Measurements from ENCODE around the gene GLI2.
A peak's percentile ranks its signal among the peaks of the same experiment; 100 is the strongest.

The GLI2 gene

DNA sequence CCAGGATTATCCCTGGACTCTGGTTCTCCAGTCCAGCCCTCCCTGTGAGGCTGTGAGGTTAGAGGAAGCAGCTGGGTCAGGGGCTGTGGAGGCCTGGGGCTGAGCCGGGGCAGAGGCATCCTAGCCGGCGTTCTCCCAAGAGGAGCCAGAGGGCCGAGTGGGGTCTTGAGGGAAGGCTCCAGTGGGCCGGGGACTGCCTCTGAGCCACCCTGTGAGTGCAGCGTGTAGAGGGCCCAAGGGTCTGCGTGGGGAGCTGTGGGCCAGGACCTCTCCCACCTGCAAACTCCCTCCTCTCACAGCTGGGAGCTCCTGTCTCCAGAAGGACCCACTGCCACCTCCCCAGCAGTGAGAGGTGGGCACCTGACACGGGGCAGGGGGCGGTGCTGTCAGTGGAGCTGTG is 41.0 kb downstream of the GLI2 start:
- H3K4me3 ChIP-seq (ENCODE audit: low read depth, low read length) = no peak overlapping the region
- H3K36me3 ChIP-seq (ENCODE audit: control insufficient read depth in 2 of 2, insufficient read depth in 1 of 2, low read length in 2 of 2) = no peaks in the 10 kb centered on the region
- H3K27ac ChIP-seq (ENCODE audit: extremely low read depth, low read depth, low read length) = no peak overlapping the region
- H3K4me1 ChIP-seq (ENCODE audit: control insufficient read depth, insufficient read depth, low read length) = peaks cover 8% of the 10 kb centered on the region
- ChIA-PET POLR2A (no interaction called here), CTCF (no interaction called here)
- TF ChIP-seq ZNF155 (tag by site-specific recombination; IDR thresholded peaks at IDR 0.05) = no peak
- TF ChIP-seq ZNF335 (tag by site-specific recombination; conservative IDR thresholded peaks at IDR 0.05) = no peak
- no peak for TF ChIP-seq ZBTB1 (tag by site-specific recombination; IDR thresholded peaks at IDR 0.05)
- no peak for TF ChIP-seq ZNF501 (tag by site-specific recombination; IDR thresholded peaks at IDR 0.05)
- no peaks in the 10 kb centered on the region for H3K9me3 ChIP-seq (ENCODE audit: control insufficient read depth, insufficient read depth, low read depth, low read length)

DNA sequence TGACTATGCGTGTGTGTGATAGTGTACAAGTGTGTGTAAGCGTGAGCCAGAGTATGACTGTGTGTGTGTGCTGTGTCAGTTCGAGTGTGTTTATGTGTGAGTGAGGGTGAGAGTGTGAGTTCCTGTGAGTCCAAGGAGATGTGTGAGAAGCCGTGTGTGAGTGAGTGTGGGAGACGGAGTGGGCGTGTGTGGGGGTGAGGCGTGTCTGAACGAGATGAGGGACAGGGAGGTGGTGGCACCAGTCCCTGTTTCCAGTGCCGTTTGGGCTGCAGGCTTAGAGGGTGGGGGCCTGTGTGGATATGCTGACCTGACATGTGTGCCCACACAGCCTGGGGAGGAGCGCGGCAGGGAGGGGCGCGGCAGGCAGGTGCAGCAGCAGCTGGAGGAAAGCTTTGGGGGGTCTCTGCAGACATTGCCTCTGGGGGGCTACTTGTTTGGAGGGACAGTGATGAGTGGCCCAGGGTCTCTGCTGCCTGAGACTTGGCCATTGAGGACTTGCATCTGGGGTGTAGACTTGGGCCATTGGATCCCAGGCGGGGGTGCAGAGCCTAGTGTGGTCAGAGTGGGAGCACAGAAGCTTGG is 41.6 kb downstream of the GLI2 start:
- no peak overlapping the region for H3K27ac ChIP-seq (ENCODE audit: extremely low read depth, low read depth, low read length)
- ChIA-PET CTCF (no interaction called here), POLR2A (no interaction called here)
- TF ChIP-seq EGR2 (tag by site-specific recombination; IDR thresholded peaks at IDR 0.05; ENCODE audit: low read depth) = peak; percentile 97
- TF ChIP-seq ZNF561 (tag by site-specific recombination; IDR thresholded peaks at IDR 0.05; ENCODE audit: borderline replicate concordance) = no peak
- TF ChIP-seq ZNF138 (tag by site-specific recombination; IDR thresholded peaks at IDR 0.05; ENCODE audit: borderline replicate concordance) = no peak
- TF ChIP-seq ZNF629 (tag by site-specific recombination; IDR thresholded peaks at IDR 0.05) = no peak
- TF ChIP-seq ZFHX2 (tag by site-specific recombination; conservative IDR thresholded peaks at IDR 0.05) = peak; percentile 98
- no peak for TF ChIP-seq ZNF610 (tag by site-specific recombination; IDR thresholded peaks at IDR 0.05; ENCODE audit: borderline replicate concordance)
- TF ChIP-seq KLF9 (tag by site-specific recombination; IDR thresholded peaks at IDR 0.05; ENCODE audit: low read depth) = peak; percentile 65
- peaks cover 5% of the 10 kb centered on the region for H3K4me1 ChIP-seq (ENCODE audit: control insufficient read depth, insufficient read depth, low read length)
- no peak overlapping the region for H3K4me3 ChIP-seq (ENCODE audit: low read depth, low read length)
- no peaks in the 10 kb centered on the region for H3K9me3 ChIP-seq (ENCODE audit: control insufficient read depth, insufficient read depth, low read depth, low read length)
- no peaks in the 10 kb centered on the region for H3K36me3 ChIP-seq (ENCODE audit: control insufficient read depth in 2 of 2, insufficient read depth in 1 of 2, low read length in 2 of 2)

DNA sequence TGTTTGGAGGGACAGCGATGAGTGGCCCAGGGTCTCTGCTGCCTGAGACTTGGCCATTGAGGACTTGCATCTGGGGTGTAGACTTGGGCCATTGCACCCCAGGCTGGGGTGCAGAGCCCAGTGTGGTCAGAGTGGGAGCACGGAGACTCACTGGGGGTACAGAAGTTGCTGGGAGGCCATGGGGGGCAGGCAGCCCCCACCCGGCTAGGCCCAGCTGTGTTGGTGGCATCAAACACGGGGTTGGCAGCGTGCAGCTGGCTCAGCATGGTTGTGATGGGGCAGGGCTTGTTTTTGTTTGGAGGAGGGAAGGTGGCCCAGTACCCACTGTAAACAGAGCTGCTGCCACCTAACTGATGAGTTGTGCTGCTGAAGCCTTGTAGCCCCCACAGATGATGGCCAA is 42.1 kb downstream of the GLI2 start:
- TF ChIP-seq, protein P1, sequence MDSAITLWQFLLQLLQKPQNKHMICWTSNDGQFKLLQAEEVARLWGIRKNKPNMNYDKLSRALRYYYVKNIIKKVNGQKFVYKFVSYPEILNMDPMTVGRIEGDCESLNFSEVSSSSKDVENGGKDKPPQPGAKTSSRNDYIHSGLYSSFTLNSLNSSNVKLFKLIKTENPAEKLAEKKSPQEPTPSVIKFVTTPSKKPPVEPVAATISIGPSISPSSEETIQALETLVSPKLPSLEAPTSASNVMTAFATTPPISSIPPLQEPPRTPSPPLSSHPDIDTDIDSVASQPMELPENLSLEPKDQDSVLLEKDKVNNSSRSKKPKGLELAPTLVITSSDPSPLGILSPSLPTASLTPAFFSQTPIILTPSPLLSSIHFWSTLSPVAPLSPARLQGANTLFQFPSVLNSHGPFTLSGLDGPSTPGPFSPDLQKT (IDR thresholded peaks at IDR 0.05; ENCODE audit: borderline replicate concordance, low read depth, low read length) = no peak
- TF ChIP-seq ZNF169 (tag by site-specific recombination; IDR thresholded peaks at IDR 0.05) (no peak), ZNF544 (tag by site-specific recombination; IDR thresholded peaks at IDR 0.05) (no peak), TCF7L2 (IDR thresholded peaks at IDR 0.05; ENCODE audit: borderline replicate concordance, low read depth, low read length) (no peak), ZNF341 (tag by site-specific recombination; IDR thresholded peaks at IDR 0.05; ENCODE audit: low read depth) (no peak)
- TF ChIP-seq, protein P2, sequence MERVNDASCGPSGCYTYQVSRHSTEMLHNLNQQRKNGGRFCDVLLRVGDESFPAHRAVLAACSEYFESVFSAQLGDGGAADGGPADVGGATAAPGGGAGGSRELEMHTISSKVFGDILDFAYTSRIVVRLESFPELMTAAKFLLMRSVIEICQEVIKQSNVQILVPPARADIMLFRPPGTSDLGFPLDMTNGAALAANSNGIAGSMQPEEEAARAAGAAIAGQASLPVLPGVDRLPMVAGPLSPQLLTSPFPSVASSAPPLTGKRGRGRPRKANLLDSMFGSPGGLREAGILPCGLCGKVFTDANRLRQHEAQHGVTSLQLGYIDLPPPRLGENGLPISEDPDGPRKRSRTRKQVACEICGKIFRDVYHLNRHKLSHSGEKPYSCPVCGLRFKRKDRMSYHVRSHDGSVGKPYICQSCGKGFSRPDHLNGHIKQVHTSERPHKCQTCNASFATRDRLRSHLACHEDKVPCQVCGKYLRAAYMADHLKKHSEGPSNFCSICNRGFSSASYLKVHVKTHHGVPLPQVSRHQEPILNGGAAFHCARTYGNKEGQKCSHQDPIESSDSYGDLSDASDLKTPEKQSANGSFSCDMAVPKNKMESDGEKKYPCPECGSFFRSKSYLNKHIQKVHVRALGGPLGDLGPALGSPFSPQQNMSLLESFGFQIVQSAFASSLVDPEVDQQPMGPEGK (tag by site-specific recombination; IDR thresholded peaks at IDR 0.05) = no peak
- TF ChIP-seq, protein P3, sequence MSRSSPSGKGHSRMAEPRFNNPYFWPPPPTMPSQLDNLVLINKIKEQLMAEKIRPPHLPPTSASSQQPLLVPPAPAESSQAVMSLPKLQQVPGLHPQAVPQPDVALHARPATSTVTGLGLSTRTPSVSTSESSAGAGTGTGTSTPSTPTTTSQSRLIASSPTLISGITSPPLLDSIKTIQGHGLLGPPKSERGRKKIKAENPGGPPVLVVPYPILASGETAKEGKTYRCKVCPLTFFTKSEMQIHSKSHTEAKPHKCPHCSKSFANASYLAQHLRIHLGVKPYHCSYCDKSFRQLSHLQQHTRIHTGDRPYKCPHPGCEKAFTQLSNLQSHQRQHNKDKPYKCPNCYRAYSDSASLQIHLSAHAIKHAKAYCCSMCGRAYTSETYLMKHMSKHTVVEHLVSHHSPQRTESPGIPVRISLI (tag by site-specific recombination; IDR thresholded peaks at IDR 0.05) = no peak
- H3K4me3 ChIP-seq (ENCODE audit: low read depth, low read length) = no peak overlapping the region
- no peaks in the 10 kb centered on the region for H3K36me3 ChIP-seq (ENCODE audit: control insufficient read depth in 2 of 2, insufficient read depth in 1 of 2, low read length in 2 of 2)
- ChIA-PET CTCF (interaction anchor here (0.6 kb wide), 1 partner anchor 8 kb away, joined by 3 read pairs; no protein-coding TSS in a partner anchor), POLR2A (no interaction called here)
- H3K4me1 ChIP-seq (ENCODE audit: control insufficient read depth, insufficient read depth, low read length) = peaks cover 5% of the 10 kb centered on the region
- H3K27ac ChIP-seq (ENCODE audit: extremely low read depth, low read depth, low read length) = no peak overlapping the region
- no peaks in the 10 kb centered on the region for H3K9me3 ChIP-seq (ENCODE audit: control insufficient read depth, insufficient read depth, low read depth, low read length)
